Chondrocyte (in vitro differentiated cells): Measurements from ENCODE around the gene GPN2. TPM values are rescaled to one million over a fixed set of nuclear protein-coding genes. Genes with fewer than 3 reads are reported as not detected.

Experiments used
- DNase-seq: peaks from one replicate; pipeline ENCODE4 v3.0.0; 2021; ENCODE audit warnings: mixed read lengths, low spot score
- H3K27ac Mint-ChIP-seq: one replicate; pipeline ENCODE4 v1.8.0; 2021; ENCODE audit warnings: mild to moderate bottlenecking, moderate library complexity, mixed read lengths; ENCODE audit not compliant: unreplicated experiment
- H3K27me3 Mint-ChIP-seq: 2 replicates; pipeline ENCODE4 v1.8.0; 2021; ENCODE audit warnings: low read depth, mixed read lengths
- H3K36me3 Mint-ChIP-seq: 2 replicates; pipeline ENCODE4 v1.8.0; 2021; ENCODE audit warnings: low read depth, mixed read lengths
- H3K4me1 Mint-ChIP-seq: 2 replicates; pipeline ENCODE4 v1.8.0; 2021; ENCODE audit warnings: low read depth, mild to moderate bottlenecking, mixed read lengths
- H3K4me3 Mint-ChIP-seq: one replicate; pipeline ENCODE4 v1.8.0; 2021; ENCODE audit warnings: mild to moderate bottlenecking, moderate library complexity, mixed read lengths; ENCODE audit not compliant: unreplicated experiment
- H3K9me3 Mint-ChIP-seq: 2 replicates; pipeline ENCODE4 v1.8.0; 2021; ENCODE audit warnings: low read depth, mixed read lengths
- total RNA-seq: library from RNA; stranded (reverse); gene quantifications from 3 replicates; pipeline ENCODE4 v1.2.1, GENCODE V29; 2021
- TF ChIP-seq, protein P1 (sequence below): fragments of 200-600 bp; sonication (generic); IDR thresholded peaks from 2 replicates; pipeline ENCODE4 v1.5.0; 2021; ENCODE audit warnings: antibody characterized with exemption, mild to moderate bottlenecking, moderate library complexity

GPN2 gene
- total RNA-seq, 1 donor from 2014 or later: 19.8 TPM

DNA sequence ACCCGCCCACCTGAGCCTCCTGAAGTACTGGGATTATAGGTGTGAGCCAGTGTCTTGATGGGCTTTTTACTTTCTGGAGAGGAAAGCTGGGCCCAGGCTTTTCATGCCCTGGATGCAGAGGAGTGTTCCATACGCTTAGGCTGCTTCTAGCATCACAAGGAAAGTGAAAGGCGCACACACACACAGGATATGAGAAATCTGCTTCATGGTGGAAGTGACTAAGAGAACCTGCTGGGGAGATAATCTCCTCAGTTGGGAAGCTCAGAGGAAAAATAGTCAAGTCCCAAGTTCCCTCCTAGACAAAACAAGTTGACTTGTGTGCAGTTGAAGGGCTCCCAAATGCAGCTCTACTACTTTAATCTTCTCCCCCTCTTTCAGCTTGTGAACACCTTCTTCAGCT lies 33.6 kb upstream of the GPN2 start:
- H3K27ac Mint-ChIP-seq: peak overlapping the region; percentile 24
- H3K27me3 Mint-ChIP-seq: no peaks in the 10 kb centered on the region
- no peak for DNase-seq

DNA sequence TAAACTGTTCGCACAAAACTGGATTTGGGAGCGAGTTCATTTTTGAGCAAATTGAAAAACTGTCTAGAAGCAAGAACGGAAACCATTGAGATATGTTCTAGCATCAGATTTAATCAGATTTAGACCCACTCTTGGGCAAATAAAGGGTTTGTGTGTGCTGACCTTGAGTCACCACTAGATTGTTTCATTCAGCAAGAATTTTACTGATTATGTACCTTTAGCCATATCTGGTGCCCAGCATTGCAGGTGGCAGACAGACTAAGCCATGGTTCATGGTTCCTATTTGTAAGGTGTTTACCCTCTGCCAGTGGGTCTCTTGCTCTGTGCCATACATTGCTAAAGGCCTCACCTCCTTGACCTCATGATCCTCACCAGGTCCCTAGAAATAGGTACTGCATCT lies 32.8 kb upstream of the GPN2 start:
- Mint-ChIP-seq H3K36me3 (peaks cover 6% of the 10 kb centered on the region), H3K4me3 (peak overlapping the region; percentile 95), H3K27me3 (no peaks in the 10 kb centered on the region), H3K9me3 (no peaks in the 10 kb centered on the region), H3K27ac (no peak overlapping the region), H3K4me1 (peaks cover 25% of the 10 kb centered on the region)
- TF ChIP-seq, protein P1, sequence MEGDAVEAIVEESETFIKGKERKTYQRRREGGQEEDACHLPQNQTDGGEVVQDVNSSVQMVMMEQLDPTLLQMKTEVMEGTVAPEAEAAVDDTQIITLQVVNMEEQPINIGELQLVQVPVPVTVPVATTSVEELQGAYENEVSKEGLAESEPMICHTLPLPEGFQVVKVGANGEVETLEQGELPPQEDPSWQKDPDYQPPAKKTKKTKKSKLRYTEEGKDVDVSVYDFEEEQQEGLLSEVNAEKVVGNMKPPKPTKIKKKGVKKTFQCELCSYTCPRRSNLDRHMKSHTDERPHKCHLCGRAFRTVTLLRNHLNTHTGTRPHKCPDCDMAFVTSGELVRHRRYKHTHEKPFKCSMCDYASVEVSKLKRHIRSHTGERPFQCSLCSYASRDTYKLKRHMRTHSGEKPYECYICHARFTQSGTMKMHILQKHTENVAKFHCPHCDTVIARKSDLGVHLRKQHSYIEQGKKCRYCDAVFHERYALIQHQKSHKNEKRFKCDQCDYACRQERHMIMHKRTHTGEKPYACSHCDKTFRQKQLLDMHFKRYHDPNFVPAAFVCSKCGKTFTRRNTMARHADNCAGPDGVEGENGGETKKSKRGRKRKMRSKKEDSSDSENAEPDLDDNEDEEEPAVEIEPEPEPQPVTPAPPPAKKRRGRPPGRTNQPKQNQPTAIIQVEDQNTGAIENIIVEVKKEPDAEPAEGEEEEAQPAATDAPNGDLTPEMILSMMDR: no peak
- no peak for DNase-seq

More for the DNA sequence above, 33.6 kb upstream of the GPN2 start:
- Mint-ChIP-seq H3K9me3 (no peaks in the 10 kb centered on the region), H3K4me1 (peaks cover 25% of the 10 kb centered on the region), H3K4me3 (no peak overlapping the region), H3K36me3 (peaks cover 12% of the 10 kb centered on the region)
- TF ChIP-seq, protein P1: no peak

- TF ChIP-seq, protein P1: no peak
- H3K4me1 Mint-ChIP-seq: peaks cover 25% of the 10 kb centered on the region
- H3K9me3 Mint-ChIP-seq: no peaks in the 10 kb centered on the region
Observed at GRCh38 chr1:26922431-26922729, 32.3 kb upstream of the GPN2 start.

DNA sequence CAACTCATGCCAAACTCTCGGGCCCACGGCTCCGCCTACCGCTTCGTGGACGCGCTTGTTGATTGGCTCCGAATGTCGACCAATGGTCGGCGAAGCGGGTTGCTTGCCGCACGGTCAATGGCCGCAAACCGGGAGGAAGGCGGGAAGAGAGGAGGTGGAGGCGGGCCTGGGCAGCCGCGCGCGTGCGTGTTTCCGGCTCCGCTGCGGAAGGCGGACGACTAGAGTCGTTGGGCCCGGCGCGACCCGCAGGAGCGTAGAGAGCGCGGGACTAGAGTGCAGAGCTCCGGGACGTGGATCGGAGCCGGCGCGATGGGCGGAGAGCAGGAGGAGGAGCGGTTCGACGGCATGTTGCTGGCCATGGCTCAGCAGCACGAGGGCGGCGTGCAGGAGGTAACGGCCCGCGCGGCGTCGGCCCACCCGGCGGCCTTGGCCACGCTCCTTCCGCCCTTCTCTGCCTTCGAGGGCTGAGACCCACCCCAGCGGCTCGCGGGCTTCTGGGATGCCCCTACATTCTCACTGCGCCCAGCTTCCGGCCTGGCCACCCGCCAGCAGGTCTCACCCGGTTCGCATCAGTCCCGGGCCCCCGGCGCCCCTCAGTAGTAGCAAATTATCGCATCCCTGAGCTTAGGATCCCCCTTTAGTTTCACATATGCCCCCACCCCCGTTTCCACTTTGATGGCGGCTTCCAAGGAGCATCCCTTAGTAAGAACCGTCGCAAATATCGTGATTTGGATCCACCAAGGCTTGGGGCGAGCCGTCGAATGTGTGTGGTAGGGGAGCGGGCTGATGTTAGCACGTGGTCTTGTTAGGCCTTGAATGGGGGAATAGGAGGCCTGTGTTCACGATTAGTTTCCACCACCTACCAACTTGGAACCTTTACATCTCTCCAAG lies 31.7 kb upstream of the GPN2 start, which contains the start of gene NUDC:
Gene NUDC, plus strand, starts transcription at position 204 of the 891 bp plus-strand sequence. Its CDS starts 106 bp downstream, at position 310.
- H3K9me3 Mint-ChIP-seq: no peaks in the 10 kb centered on the region
- peak within 1 kb of the TSS; percentile 95 for H3K4me3 Mint-ChIP-seq
- DNase-seq: peak; percentile 99
- peaks cover 2% of the 10 kb centered on the region for H3K36me3 Mint-ChIP-seq
- H3K27ac Mint-ChIP-seq: peak within 1 kb of the TSS; percentile 97
- H3K27me3 Mint-ChIP-seq: no peaks in the 10 kb centered on the region
- TF ChIP-seq, protein P1: peak; percentile 8
- H3K4me1 Mint-ChIP-seq: peaks cover 25% of the 10 kb centered on the region

More at GRCh38 chr1:26922431-26922729, 32.3 kb upstream of the GPN2 start:
- Mint-ChIP-seq H3K4me3 (peak overlapping the region; percentile 95), H3K27me3 (no peaks in the 10 kb centered on the region), H3K36me3 (peaks cover 6% of the 10 kb centered on the region), H3K27ac (peak overlapping the region; percentile 97)
- DNase-seq: no peak

DNA sequence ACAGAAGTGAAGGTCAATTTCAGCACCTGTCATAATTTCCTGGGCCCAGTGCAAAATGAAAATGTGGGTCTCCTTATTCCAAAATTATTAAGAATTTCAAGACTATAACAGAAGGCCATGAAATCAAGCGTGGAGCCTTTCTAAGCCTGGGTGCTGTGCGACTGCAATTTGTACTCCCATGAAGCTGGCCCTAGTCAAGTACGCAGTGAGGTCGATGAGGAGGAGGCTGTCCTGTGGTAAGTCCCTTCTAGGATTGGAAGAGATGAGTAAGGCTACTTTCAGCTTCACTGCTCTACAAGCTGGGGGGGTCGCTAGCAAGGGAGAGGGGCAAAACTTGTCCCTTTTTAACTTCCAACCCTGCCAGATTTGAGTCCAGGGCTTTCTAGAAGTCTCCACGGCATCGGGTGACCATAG lies 31.1 kb upstream of the GPN2 start:
- H3K4me3 Mint-ChIP-seq: peak overlapping the region; percentile 95
- H3K9me3 Mint-ChIP-seq: no peaks in the 10 kb centered on the region
- H3K27ac Mint-ChIP-seq: peak overlapping the region; percentile 97
- TF ChIP-seq, protein P1: no peak
- no peaks in the 10 kb centered on the region for H3K27me3 Mint-ChIP-seq
- H3K4me1 Mint-ChIP-seq: peaks cover 25% of the 10 kb centered on the region
- DNase-seq: no peak
- H3K36me3 Mint-ChIP-seq: peaks cover 2% of the 10 kb centered on the region
